HuH-7 (cell line): ENCODE data around the gene PLA2G3.
A peak's percentile ranks its signal among the peaks of the same experiment; 100 is the strongest.
"Not testable (repeated sequence)": the region's sequence is repeated elsewhere in the genome, so short reads cannot be mapped to it uniquely, and the experiment has no call there.

ENCODE experiments used
- DNase-seq: peaks from one replicate; pipeline ENCODE4 v3.0.0; 2011; ENCODE audit warnings: low spot score

PLA2G3 gene

GRCh38 chr22:31139866-31140716, at the start of gene PLA2G3:
TSS of gene PLA2G3 (minus strand) at chr22:31140508. CDS start at chr22:31140354, 154 bp downstream.
- peak; percentile 34 for DNase-seq

GRCh38 chr22:31187627-31188026, 47.3 kb upstream of the PLA2G3 start:
- DNase-seq = no peak

GRCh38 chr22:31185056-31185455, 44.7 kb upstream of the PLA2G3 start:
- no peak for DNase-seq

- no peak for DNase-seq
Observed at GRCh38 chr22:31184015-31184414, 43.7 kb upstream of the PLA2G3 start.

- peak; percentile 83 for DNase-seq
Observed at GRCh38 chr22:31179345-31179744, 39.0 kb upstream of the PLA2G3 start.

- no peak for DNase-seq
Observed at GRCh38 chr22:31178859-31179258, 38.6 kb upstream of the PLA2G3 start.

GRCh38 chr22:31177420-31178162, 37.3 kb upstream of the PLA2G3 start:
- peak; percentile 47 for DNase-seq

GRCh38 chr22:31176923-31177322, 36.6 kb upstream of the PLA2G3 start:
- no peak for DNase-seq

- no peak for DNase-seq
Observed at GRCh38 chr22:31173386-31174145, 33.3 kb upstream of the PLA2G3 start.

GRCh38 chr22:31171734-31172133, 31.4 kb upstream of the PLA2G3 start:
- not testable (repeated sequence) for DNase-seq

GRCh38 chr22:31170971-31171370, 30.7 kb upstream of the PLA2G3 start:
- DNase-seq = no peak

- no peak for DNase-seq
Observed at GRCh38 chr22:31162015-31162765, 21.9 kb upstream of the PLA2G3 start.

GRCh38 chr22:31161386-31161785, 21.1 kb upstream of the PLA2G3 start:
- no peak for DNase-seq

- DNase-seq = no peak
Observed at GRCh38 chr22:31160328-31160978, 20.1 kb upstream of the PLA2G3 start.

- DNase-seq = no peak
Observed at GRCh38 chr22:31155422-31155821, 15.1 kb upstream of the PLA2G3 start.

GRCh38 chr22:31154975-31155374, 14.7 kb upstream of the PLA2G3 start:
- DNase-seq = no peak

- DNase-seq = no peak
Observed at GRCh38 chr22:31153357-31153756, 13.0 kb upstream of the PLA2G3 start.

GRCh38 chr22:31151872-31152271, 11.6 kb upstream of the PLA2G3 start:
- DNase-seq = no peak

- DNase-seq = peak; percentile 73
Observed at GRCh38 chr22:31150615-31151014, 10.3 kb upstream of the PLA2G3 start.

- peak; percentile 97 for DNase-seq
Observed at GRCh38 chr22:31148953-31149627, 8.8 kb upstream of the PLA2G3 start.

- peak; percentile 20 for DNase-seq
Observed at GRCh38 chr22:31148488-31148887, 8.2 kb upstream of the PLA2G3 start.
